H9 (cell line): Measurements from ENCODE around the gene KIF19. TPM values are rescaled to one million over a fixed set of nuclear protein-coding genes. Genes with fewer than 3 reads are reported as not detected.

Source experiments
- DNase-seq: peaks from one replicate; pipeline ENCODE4 v3.0.0-alpha.2; 2017
- H2AFZ ChIP-seq: one replicate; pipeline ENCODE4 v1.6.1; 2013; ENCODE audit warnings: mild to moderate bottlenecking, low read length, control low read depth, moderate library complexity
- H2AK5ac ChIP-seq: 2 replicates; pipeline ENCODE4 v1.6.1; 2013; ENCODE audit warnings: low read length, control low read depth, mixed read lengths; ENCODE audit not compliant: insufficient read length
- H2BK120ac ChIP-seq: one replicate; pipeline ENCODE4 v1.6.1; 2013; ENCODE audit warnings: low read depth, mild to moderate bottlenecking, low read length, control low read depth, inconsistent platforms; ENCODE audit not compliant: poor library complexity, severe bottlenecking
- H2BK12ac ChIP-seq: 2 replicates; pipeline ENCODE4 v1.6.1; 2013; ENCODE audit warnings: low read length, control low read depth, mixed read lengths, low read depth; ENCODE audit not compliant: insufficient read length
- H2BK15ac ChIP-seq: 2 replicates; pipeline ENCODE4 v1.6.1; 2013; ENCODE audit warnings: low read depth, low read length, control low read depth
- H2BK20ac ChIP-seq: one replicate; pipeline ENCODE4 v1.6.1; 2013; ENCODE audit warnings: low read depth, mild to moderate bottlenecking, low read length, control low read depth, inconsistent platforms; ENCODE audit not compliant: poor library complexity, severe bottlenecking
- H2BK5ac ChIP-seq: 2 replicates; pipeline ENCODE4 v1.6.1; 2013; ENCODE audit warnings: low read length, control low read depth, mixed read lengths; ENCODE audit not compliant: insufficient read length
- H3K14ac ChIP-seq: 2 replicates; pipeline ENCODE4 v1.6.1; 2013; ENCODE audit warnings: low read length, control low read depth; ENCODE audit not compliant: insufficient read depth
- H3K18ac ChIP-seq: 2 replicates; pipeline ENCODE4 v1.6.1; 2013; ENCODE audit warnings: low read depth, mild to moderate bottlenecking, mixed read lengths, low read length, control low read depth; ENCODE audit not compliant: insufficient read length
- H3K23ac ChIP-seq: 2 replicates; pipeline ENCODE4 v1.6.1; 2013; ENCODE audit warnings: low read length, control low read depth, mixed read lengths, low read depth; ENCODE audit not compliant: insufficient read length
- H3K23me2 ChIP-seq: 2 replicates; pipeline ENCODE4 v1.6.1; 2013; ENCODE audit warnings: low read depth, mild to moderate bottlenecking, mixed read lengths, low read length, control low read depth; ENCODE audit not compliant: insufficient read length, poor library complexity, severe bottlenecking
- H3K27ac ChIP-seq: 2 replicates; pipeline ENCODE4 v1.5.1; 2013; ENCODE audit warnings: low read length, control low read depth, mixed read lengths, low read depth; ENCODE audit not compliant: insufficient read length
- H3K27me3 ChIP-seq: 2 replicates; pipeline ENCODE4 v1.6.1; 2013; ENCODE audit warnings: low read length, control low read depth, inconsistent platforms; ENCODE audit not compliant: insufficient read depth
- H3K4ac ChIP-seq: 2 replicates; pipeline ENCODE4 v1.6.1; 2013; ENCODE audit warnings: low read depth, mild to moderate bottlenecking, control low read depth, inconsistent platforms, low read length, moderate library complexity
- H3K4me1 ChIP-seq: 2 replicates; pipeline ENCODE4 v1.6.1; 2013; ENCODE audit warnings: low read length, control low read depth, inconsistent platforms; ENCODE audit not compliant: insufficient read depth
- H3K4me2 ChIP-seq: 2 replicates; pipeline ENCODE4 v1.6.1; 2013; ENCODE audit warnings: low read length, control low read depth, mixed read lengths; ENCODE audit not compliant: insufficient read length, insufficient read depth
- H3K56ac ChIP-seq: 2 replicates; pipeline ENCODE4 v1.6.1; 2013; ENCODE audit warnings: low read depth, mild to moderate bottlenecking, mixed read lengths, low read length, control low read depth; ENCODE audit not compliant: insufficient read length
- H3K79me1 ChIP-seq: 2 replicates; pipeline ENCODE4 v1.6.1; 2013; ENCODE audit warnings: low read depth, mild to moderate bottlenecking, moderate library complexity, low read length, control low read depth, inconsistent platforms; ENCODE audit not compliant: insufficient read depth, poor library complexity, severe bottlenecking
- H3K79me2 ChIP-seq: 2 replicates; pipeline ENCODE4 v1.6.1; 2013; ENCODE audit warnings: low read length, control low read depth, inconsistent platforms; ENCODE audit not compliant: insufficient read depth
- H3K9ac ChIP-seq: 2 replicates; pipeline ENCODE4 v1.6.1; 2013; ENCODE audit warnings: low read length, control low read depth, mixed read lengths; ENCODE audit not compliant: insufficient read length; ENCODE audit errors: extremely low read depth
- H3K9me3 ChIP-seq: one replicate; pipeline ENCODE4 v1.6.1; 2013; ENCODE audit warnings: low read depth, low read length, inconsistent platforms; ENCODE audit not compliant: control insufficient read depth
- H3T11ph ChIP-seq: one replicate; pipeline ENCODE4 v1.6.1; 2013; ENCODE audit warnings: mild to moderate bottlenecking, low read length, control low read depth, inconsistent platforms
- H4K20me1 ChIP-seq: one replicate; pipeline ENCODE4 v1.6.1; 2013; ENCODE audit not compliant: control insufficient read depth, insufficient read length, insufficient read depth
- H4K5ac ChIP-seq: 2 replicates; pipeline ENCODE4 v1.6.1; 2013; ENCODE audit warnings: low read depth, mild to moderate bottlenecking, mixed read lengths, low read length, control low read depth; ENCODE audit not compliant: insufficient read length
- H4K8ac ChIP-seq: replicated peaks from 2 replicates; pipeline ENCODE4 v1.6.1; 2013; ENCODE audit warnings: low read length, control low read depth, mixed read lengths, low read depth; ENCODE audit not compliant: insufficient read length
- H4K91ac ChIP-seq: 2 replicates; pipeline ENCODE4 v1.6.1; 2013; ENCODE audit warnings: low read depth, mild to moderate bottlenecking, moderate library complexity, mixed read lengths, low read length, control low read depth; ENCODE audit not compliant: insufficient read length
- H3K27ac Mint-ChIP-seq, 3 experiments: 2 replicates in 2 of 3; 3 replicates in 1 of 3; pipeline ENCODE4 v1.8.0; 2020 to 2021; ENCODE audit warnings: mixed read lengths in 3 of 3, mild to moderate bottlenecking in 1 of 3, moderate library complexity in 1 of 3
- H3K27me3 Mint-ChIP-seq: 2 replicates; pipeline ENCODE4 v1.8.0; 2021; ENCODE audit warnings: low read depth, mild to moderate bottlenecking, moderate library complexity, mixed read lengths
- H3K36me3 Mint-ChIP-seq, 3 experiments: 2 replicates in 2 of 3; 3 replicates in 1 of 3; pipeline ENCODE4 v1.8.0; 2020 to 2021; ENCODE audit warnings: low read depth in 3 of 3, mixed read lengths in 3 of 3; ENCODE audit not compliant: insufficient read depth in 1 of 3
- H3K4me1 Mint-ChIP-seq, 2 experiments: 2 replicates each; pipeline ENCODE4 v1.8.0; 2020; ENCODE audit warnings: mixed read lengths in 2 of 2
- H3K4me3 Mint-ChIP-seq, 2 experiments: 2 replicates in 1 of 2; 3 replicates in 1 of 2; pipeline ENCODE4 v1.8.0; 2020 to 2021; ENCODE audit warnings: mild to moderate bottlenecking in 2 of 2, mixed read lengths in 2 of 2, moderate library complexity in 1 of 2
- H3K9me3 Mint-ChIP-seq, 2 experiments: 2 replicates in 1 of 2; 3 replicates in 1 of 2; pipeline ENCODE4 v1.8.0; 2020; ENCODE audit warnings: mild to moderate bottlenecking in 2 of 2, mixed read lengths in 2 of 2, moderate library complexity in 1 of 2
- WGBS: extraction: QIAGEN DNeasy Blood & Tissue Kit; methylation state at CpG from one replicate; pipeline ENCODE4 v1.1.7; 2013; ENCODE audit warnings: missing lambda C conversion rate, low lambda C conversion rate, mixed read lengths; ENCODE audit not compliant: insufficient read length; ENCODE audit errors: extremely low coverage; 5-methylcytosine and 5-hydroxymethylcytosine counted together
- total RNA-seq: library from RNA; stranded (reverse); gene quantifications from 2 replicates; pipeline ENCODE4 v1.2.1, GENCODE V29; 2021
- TF ChIP-seq, protein P1 (sequence below): fragments of 200-600 bp; sonication (generic); conservative IDR thresholded peaks from 3 replicates; pipeline ENCODE4 v1.8.0; 2021; ENCODE audit warnings: antibody characterized with exemption, mild to moderate bottlenecking

The KIF19 gene
- total RNA-seq, 1 experiment from 2014 or later, result 0.13 TPM

- Histone ChIP-seq H3K79me1 (no peaks in the 10 kb centered on the region), H3K27ac (no peak within 1 kb of the TSS), H2AK5ac (no peak within 1 kb of the TSS), H3K14ac (no peak within 1 kb of the TSS), H3K23ac (no peak within 1 kb of the TSS), H3K9ac (no peak within 1 kb of the TSS), H2BK12ac (no peak within 1 kb of the TSS), H3K27me3 (no peaks in the 10 kb centered on the region), H2BK120ac (no peak within 1 kb of the TSS), H3K4me1 (no peaks in the 10 kb centered on the region; the same call in 1 of the 2 replicates), H4K5ac (no peak within 1 kb of the TSS), H3K79me2 (no peaks in the 10 kb centered on the region), H4K91ac (no peak within 1 kb of the TSS), H3K9me3 (no peaks in the 10 kb centered on the region), H2BK5ac (no peak within 1 kb of the TSS), H3T11ph (no peak within 1 kb of the TSS), H2BK15ac (no peak within 1 kb of the TSS), H4K20me1 (no peaks in the 10 kb centered on the region), H3K23me2 (no peaks in the 10 kb centered on the region), H2AFZ (no peak within 1 kb of the TSS), H3K4me2 (no peak within 1 kb of the TSS), H3K56ac (no peak within 1 kb of the TSS), H4K8ac (no peak within 1 kb of the TSS), H3K4ac (no peak within 1 kb of the TSS), H2BK20ac (no peak within 1 kb of the TSS), H3K18ac (no peak within 1 kb of the TSS)
- Mint-ChIP-seq H3K4me3 (peak within 1 kb of the TSS in 1 of 2 experiments; percentile 26; a peak in 1 of 5 replicates), H3K27me3 (peaks cover 61% of the 10 kb centered on the region), H3K36me3 (no peaks in the 10 kb centered on the region), H3K9me3 (no peaks in the 10 kb centered on the region), H3K27ac (no peak within 1 kb of the TSS; a peak in 1 of 7 replicates), H3K4me1 (peaks cover 10 to 23% of the 10 kb centered on the region in 2 experiments)
- TF ChIP-seq, protein P1, sequence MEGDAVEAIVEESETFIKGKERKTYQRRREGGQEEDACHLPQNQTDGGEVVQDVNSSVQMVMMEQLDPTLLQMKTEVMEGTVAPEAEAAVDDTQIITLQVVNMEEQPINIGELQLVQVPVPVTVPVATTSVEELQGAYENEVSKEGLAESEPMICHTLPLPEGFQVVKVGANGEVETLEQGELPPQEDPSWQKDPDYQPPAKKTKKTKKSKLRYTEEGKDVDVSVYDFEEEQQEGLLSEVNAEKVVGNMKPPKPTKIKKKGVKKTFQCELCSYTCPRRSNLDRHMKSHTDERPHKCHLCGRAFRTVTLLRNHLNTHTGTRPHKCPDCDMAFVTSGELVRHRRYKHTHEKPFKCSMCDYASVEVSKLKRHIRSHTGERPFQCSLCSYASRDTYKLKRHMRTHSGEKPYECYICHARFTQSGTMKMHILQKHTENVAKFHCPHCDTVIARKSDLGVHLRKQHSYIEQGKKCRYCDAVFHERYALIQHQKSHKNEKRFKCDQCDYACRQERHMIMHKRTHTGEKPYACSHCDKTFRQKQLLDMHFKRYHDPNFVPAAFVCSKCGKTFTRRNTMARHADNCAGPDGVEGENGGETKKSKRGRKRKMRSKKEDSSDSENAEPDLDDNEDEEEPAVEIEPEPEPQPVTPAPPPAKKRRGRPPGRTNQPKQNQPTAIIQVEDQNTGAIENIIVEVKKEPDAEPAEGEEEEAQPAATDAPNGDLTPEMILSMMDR, result no peak
- DNase-seq, result no peak
- no CpG with 5 or more reads among the region's 5 CpGs for WGBS
These were observed 41.2 kb downstream of the KIF19 start, which contains the start of gene GPR142 for GRCh38 chr17:74367206-74367605. TSS of gene GPR142 (plus strand) at chr17:74367506. CDS start at chr17:74369541, 2,035 bp downstream.
